Right lobe of liver (tissue), 4 donors: ENCODE data around the gene TMEM8B.

Source experiments
- POLR2A ChIP-seq: fragments of 450-650 bp; IDR thresholded peaks from one replicate; pipeline ENCODE4 v1.6.1; 2017; ENCODE audit warnings: antibody characterized with exemption, mild to moderate bottlenecking
- TF ChIP-seq, protein P1 (sequence below), 4 donors: fragments of 200-600 bp in 3 of 4; fragments of 450-650 bp in 1 of 4; IDR thresholded peaks; one replicate each; pipeline versions ENCODE4 v1.5.1 to v1.8.0; 2016 to 2022; ENCODE audit warnings: antibody characterized with exemption in 4 of 4, mild to moderate bottlenecking in 2 of 4
- donor health status: DM: no; HTN: no; CAD: no.
- donor health status: DM: no; HTN: no; CAD: no.
- donor health status: DM: no; HTN: yes; CAD: no.

DNA sequence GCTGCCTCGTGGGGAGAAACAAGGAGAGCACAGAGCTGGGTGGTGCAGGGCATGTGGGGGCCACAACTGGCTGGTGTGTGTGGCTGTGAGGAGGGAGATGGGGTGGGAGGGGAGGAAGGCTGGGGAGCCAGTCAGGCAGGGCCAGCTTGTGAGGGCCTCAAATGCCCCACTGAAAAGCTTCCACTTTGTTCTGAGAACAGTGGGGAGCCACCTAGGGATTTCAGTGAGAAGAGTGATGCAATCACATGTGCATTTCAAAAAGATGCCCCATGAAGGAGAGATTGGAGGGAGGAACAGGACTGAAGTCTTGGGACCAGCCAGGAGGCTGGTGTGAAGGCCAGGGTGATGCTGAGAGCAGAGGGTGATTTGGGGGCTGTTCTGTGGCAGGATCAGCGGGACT lies 39.9 kb downstream of the TMEM8B start:
- TF ChIP-seq, protein P1, sequence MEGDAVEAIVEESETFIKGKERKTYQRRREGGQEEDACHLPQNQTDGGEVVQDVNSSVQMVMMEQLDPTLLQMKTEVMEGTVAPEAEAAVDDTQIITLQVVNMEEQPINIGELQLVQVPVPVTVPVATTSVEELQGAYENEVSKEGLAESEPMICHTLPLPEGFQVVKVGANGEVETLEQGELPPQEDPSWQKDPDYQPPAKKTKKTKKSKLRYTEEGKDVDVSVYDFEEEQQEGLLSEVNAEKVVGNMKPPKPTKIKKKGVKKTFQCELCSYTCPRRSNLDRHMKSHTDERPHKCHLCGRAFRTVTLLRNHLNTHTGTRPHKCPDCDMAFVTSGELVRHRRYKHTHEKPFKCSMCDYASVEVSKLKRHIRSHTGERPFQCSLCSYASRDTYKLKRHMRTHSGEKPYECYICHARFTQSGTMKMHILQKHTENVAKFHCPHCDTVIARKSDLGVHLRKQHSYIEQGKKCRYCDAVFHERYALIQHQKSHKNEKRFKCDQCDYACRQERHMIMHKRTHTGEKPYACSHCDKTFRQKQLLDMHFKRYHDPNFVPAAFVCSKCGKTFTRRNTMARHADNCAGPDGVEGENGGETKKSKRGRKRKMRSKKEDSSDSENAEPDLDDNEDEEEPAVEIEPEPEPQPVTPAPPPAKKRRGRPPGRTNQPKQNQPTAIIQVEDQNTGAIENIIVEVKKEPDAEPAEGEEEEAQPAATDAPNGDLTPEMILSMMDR (IDR thresholded peaks at IDR 0.05), result no peak
- no peak for TF ChIP-seq POLR2A
